Motor neuron (in vitro differentiated cells): Measurements from ENCODE around the gene PLD4. TPM values are rescaled to one million over a fixed set of nuclear protein-coding genes. Genes with fewer than 3 reads are reported as not detected.
A peak's percentile ranks its signal among the peaks of the same experiment; 100 is the strongest.
"Not testable (repeated sequence)": the region's sequence is repeated elsewhere in the genome, so short reads cannot be mapped to it uniquely, and the experiment has no call there.

Experiments
- ATAC-seq, 8 experiments: fragments of 200-7000 bp; cut with Tn5 transposase; replicated peaks in 6 of 8; 2 replicates each; pipeline ENCODE4 v1.8.0; 2021; ENCODE audit warnings: mild to moderate bottlenecking in 8 of 8, moderate library complexity in 8 of 8
- H3K27ac ChIP-seq, 2 donors: fragments of 250-450 bp; sonication (Bioruptor Pico); 2 replicates each; pipeline ENCODE4 v1.9.0; 2021; ENCODE audit warnings: antibody characterized with exemption in 2 of 2, mild to moderate bottlenecking in 2 of 2, moderate library complexity in 1 of 2
- H3K4me1 ChIP-seq, 2 donors: fragments of 250-450 bp; sonication (Bioruptor Pico); replicated peaks in 1 of 2; 2 replicates each; pipeline ENCODE4 v1.6.1; 2021; ENCODE audit warnings: antibody characterized with exemption in 2 of 2, mild to moderate bottlenecking in 2 of 2, moderate library complexity in 1 of 2
- H3K4me3 ChIP-seq, 5 donors: fragments of 250-450 bp; sonication (Bioruptor Pico); 2 replicates each; pipeline ENCODE4 v1.9.0; 2021; ENCODE audit warnings: antibody characterized with exemption in 5 of 5, mild to moderate bottlenecking in 5 of 5, moderate library complexity in 4 of 5
- WGBS, 10 experiments: fragments of 450-650 bp; shearing (Covaris generic); methylation state at CpG; one replicate each; pipeline ENCODE4 v1.0.0; 2022; 5-methylcytosine and 5-hydroxymethylcytosine counted together
- in situ Hi-C, 9 experiments: fragments of 400-800 bp; cut with MboI; loops; one replicate each; pipeline ENCODE4 v1.15.0; 2021; ENCODE audit warnings: low sequenced_read_pairs in 9 of 9, low pct_unique_long_range_greater_than_20kb in 2 of 9; ENCODE audit not compliant: unreplicated experiment in 9 of 9
- total RNA-seq, 8 experiments: library from RNA; unstranded; fragments of 300-600 nt; gene quantifications; 2 replicates each; pipeline versions ENCODE4 v1.2.3 to v1.2.4, GENCODE V29; 2022

Gene PLD4
- total RNA-seq, 8 experiments from 2014 or later: 0.09 to 1.1 (median 0.41) TPM

DNA sequence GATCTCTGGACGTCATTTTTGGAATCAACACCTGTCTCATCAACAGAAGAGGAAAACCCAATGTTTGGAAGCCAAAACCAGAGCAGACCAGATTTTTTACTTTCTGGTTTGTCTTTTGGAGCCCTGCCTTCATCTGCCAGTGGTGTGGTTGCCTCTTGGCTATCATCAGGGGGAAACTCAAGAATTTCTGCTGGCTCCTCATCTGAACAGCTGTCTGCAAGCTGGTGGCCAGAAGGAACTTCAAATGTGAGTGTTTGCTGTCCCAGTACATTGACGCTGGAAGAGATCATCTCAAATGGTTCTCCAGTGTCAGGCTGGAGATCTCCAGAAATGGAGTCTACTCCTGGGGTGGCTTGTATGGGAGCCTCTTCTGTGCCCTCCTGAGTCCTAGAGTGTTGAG, 13.8 kb downstream of the PLD4 start:
- in situ Hi-C loops: no loop called here

DNA sequence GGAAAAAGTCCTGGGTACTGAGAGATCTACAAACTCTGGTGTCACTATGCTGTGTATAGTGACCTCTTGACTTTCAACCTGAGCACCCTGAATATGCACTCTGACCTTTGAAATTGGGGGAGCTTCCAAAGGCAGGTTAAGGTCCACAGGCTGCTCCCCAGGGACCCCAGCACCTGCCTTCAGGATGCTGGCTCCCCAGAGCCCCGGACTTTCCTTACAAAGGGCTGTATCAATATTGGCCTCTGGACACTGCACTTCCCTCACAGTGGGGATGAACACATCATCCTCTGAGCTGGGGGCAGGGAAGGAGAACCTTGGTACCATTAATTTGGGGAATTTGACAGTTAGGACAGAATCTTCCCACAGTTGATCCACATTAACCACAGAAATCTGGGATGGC, 14.3 kb downstream of the PLD4 start:
- H3K4me1 ChIP-seq: peaks cover 0 to 5% of the 10 kb centered on the region in 2 donors
- in situ Hi-C loops: no loop called here

More for the DNA sequence above, 13.8 kb downstream of the PLD4 start:
- Histone ChIP-seq H3K4me3 (no peak overlapping the region), H3K4me1 (peaks cover 0 to 5% of the 10 kb centered on the region in 2 donors), H3K27ac (no peak overlapping the region)
- WGBS, 10 experiments: 0 to 72% (median 39%) methylated on average over 1 to 2 of the region's 2 CpGs; no CpG with 5 or more reads in 4 of the 10 experiments
- no peak for ATAC-seq

GRCh38 chr14:104939666-104940410, 15.2 kb downstream of the PLD4 start:
- in situ Hi-C loops: no loop called here
- no peak overlapping the region for H3K4me3 ChIP-seq
- 0 to 85% (median 25%) methylated on average over 1 to 4 of the region's 11 CpGs; no CpG with 5 or more reads in 3 of the 10 experiments for WGBS, 10 experiments
- no peak for ATAC-seq
- H3K27ac ChIP-seq: no peak overlapping the region
- H3K4me1 ChIP-seq: no peaks in the 10 kb centered on the region

More for the DNA sequence above, 14.3 kb downstream of the PLD4 start:
- WGBS, 10 experiments: 83 to 100% methylated on average over 1 of the region's 1 CpG; no CpG with 5 or more reads in 8 of the 10 experiments
- Histone ChIP-seq H3K27ac (no peak overlapping the region), H3K4me3 (no peak overlapping the region)
- ATAC-seq: no peak

- in situ Hi-C loops: no loop called here
- Histone ChIP-seq H3K4me3 (no peak overlapping the region), H3K27ac (no peak overlapping the region), H3K4me1 (no peaks in the 10 kb centered on the region)
- ATAC-seq: peak in 1 of 8 experiments; percentile 70
- WGBS, 10 experiments: 25 to 60% (median 33%) methylated on average over 1 to 3 of the region's 3 CpGs; no CpG with 5 or more reads in 3 of the 10 experiments
These were observed 16.0 kb downstream of the PLD4 start for GRCh38 chr14:104940526-104941150.

- no peak for ATAC-seq
- WGBS, 10 experiments: 33 to 100% (median 80%) methylated on average over 1 to 9 of the region's 26 CpGs; no CpG with 5 or more reads in 4 of the 10 experiments
- Histone ChIP-seq H3K4me1 (no peaks in the 10 kb centered on the region), H3K27ac (no peak overlapping the region), H3K4me3 (no peak overlapping the region)
- in situ Hi-C loops: no loop called here
These were observed 17.1 kb downstream of the PLD4 start for GRCh38 chr14:104941508-104942365.

DNA sequence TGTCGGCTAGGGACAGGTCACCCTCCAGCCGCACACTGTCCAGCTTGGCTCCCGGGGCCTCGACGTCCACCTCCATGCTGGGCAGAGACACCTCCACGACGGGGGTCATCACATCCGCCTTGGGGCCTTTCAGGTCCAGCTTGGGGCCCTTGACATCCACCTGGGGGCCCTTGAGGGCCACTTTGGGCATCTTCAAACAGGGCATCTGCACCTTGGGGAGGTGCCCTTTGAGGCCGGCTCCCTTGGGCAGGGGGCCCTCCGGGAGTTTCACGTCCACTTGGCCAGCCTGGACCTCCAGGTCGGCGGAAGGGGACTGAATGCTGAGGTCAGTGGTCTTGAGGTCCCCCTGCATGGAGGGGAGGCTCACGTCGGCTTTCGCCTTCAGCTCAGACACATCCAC, 17.9 kb downstream of the PLD4 start:
- ATAC-seq: no peak
- H3K27ac ChIP-seq: no peak overlapping the region
- H3K4me1 ChIP-seq: no peaks in the 10 kb centered on the region
- 100% methylated on average over 1 to 3 of the region's 16 CpGs; no CpG with 5 or more reads in 8 of the 10 experiments for WGBS, 10 experiments
- no peak overlapping the region for H3K4me3 ChIP-seq
- in situ Hi-C loops: no loop called here

DNA sequence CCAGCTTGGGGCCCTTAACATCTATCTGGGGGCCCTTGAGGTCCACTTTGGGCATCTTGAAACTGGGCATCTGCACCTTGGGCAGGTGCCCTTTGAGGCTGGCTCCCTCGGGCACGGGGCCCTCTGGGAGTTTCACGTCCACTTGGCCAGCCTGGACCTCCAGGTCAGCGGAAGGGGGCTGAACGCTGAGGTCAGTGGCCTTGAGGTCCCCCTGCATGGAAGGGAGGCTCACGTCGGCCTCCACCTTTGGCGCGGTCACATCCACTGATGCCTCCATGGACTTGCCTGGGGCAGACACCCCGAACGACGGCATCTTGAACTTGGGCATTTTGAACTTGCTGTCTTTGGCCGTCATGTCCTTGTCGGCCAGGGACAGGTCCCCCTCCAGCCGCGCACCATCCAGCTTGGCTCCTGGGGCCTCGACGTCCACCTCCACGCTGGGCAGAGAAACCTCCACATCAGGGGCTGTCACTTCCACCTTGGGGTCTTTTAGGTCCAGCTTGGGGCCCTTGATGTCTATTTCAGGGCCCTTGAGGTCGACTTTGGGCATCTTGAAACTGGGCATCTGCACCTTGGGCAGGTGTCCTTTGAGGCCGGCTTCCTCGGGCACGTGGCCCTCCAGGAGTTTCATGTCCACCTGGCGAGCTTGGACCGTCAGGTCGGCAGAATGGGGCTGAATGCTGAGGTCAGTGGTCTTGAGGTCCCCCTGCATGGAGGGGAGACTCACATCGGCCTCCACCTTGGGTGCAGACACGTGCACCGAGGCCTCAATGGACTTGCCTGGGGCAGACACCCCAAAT, 18.7 kb downstream of the PLD4 start:
- H3K4me3 ChIP-seq, H3K4me1 ChIP-seq, H3K27ac ChIP-seq, ATAC-seq, in situ Hi-C loops: not testable (repeated sequence)
- WGBS, 10 experiments: 58 to 78% (median 73%) methylated on average over 3 to 11 of the region's 29 CpGs; no CpG with 5 or more reads in 7 of the 10 experiments

GRCh38 chr14:104944016-104944308, 19.3 kb downstream of the PLD4 start:
- ATAC-seq, H3K4me3 ChIP-seq, H3K4me1 ChIP-seq, in situ Hi-C loops, H3K27ac ChIP-seq: not testable (repeated sequence)
- 40 to 100% (median 63%) methylated on average over 1 to 4 of the region's 6 CpGs; no CpG with 5 or more reads in 7 of the 10 experiments for WGBS, 10 experiments

DNA sequence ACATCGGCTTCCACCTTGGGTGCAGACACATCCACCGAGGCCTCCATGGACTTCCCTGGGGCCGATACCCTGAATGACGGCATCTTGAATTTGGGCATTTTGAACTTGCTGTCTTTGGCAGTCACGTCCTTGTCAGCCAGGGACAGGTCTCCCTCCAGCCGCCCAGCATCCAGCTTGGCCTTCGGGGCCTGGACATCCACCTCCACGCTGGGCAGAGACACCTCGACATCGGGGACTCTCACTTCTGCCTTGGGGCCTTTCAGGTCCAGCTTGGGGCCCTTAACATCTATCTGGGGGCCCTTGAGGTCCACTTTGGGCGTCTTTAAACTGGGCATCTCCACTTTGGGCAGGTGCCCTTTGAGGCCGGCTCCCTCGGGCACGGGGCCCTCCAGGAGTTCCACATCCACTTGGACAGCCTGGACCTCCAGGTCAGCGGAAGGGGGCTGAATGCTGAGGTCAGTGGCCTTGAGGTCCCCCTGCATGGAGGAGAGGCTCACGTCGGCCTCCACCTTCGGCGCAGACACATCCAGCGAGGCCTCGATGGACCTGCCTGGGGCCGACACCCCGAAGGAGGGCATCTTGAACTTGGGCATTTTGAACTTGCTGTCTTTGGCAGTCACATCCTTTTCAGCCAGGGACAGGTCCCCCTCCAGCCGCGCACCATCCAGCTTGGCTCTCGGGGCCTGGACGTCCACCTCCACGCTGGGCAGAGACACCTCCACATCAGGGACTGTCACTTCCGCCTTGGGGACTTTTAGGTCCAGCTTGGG, 19.9 kb downstream of the PLD4 start:
- ATAC-seq, H3K4me3 ChIP-seq, H3K4me1 ChIP-seq, H3K27ac ChIP-seq, in situ Hi-C loops: not testable (repeated sequence)
- 20 to 90% (median 53%) methylated on average over 1 to 3 of the region's 29 CpGs; no CpG with 5 or more reads in 6 of the 10 experiments for WGBS, 10 experiments

- H3K4me1 ChIP-seq, ATAC-seq, in situ Hi-C loops, H3K27ac ChIP-seq, H3K4me3 ChIP-seq: not testable (repeated sequence)
- 75% methylated on average over 11 of the region's 20 CpGs; no CpG with 5 or more reads in 9 of the 10 experiments for WGBS, 10 experiments
These were observed 20.6 kb downstream of the PLD4 start for GRCh38 chr14:104945266-104945665.

GRCh38 chr14:104945986-104946965, 21.6 kb downstream of the PLD4 start:
- H3K4me1 ChIP-seq, H3K27ac ChIP-seq, ATAC-seq, in situ Hi-C loops, H3K4me3 ChIP-seq: not testable (repeated sequence)
- no CpG with 5 or more reads among the region's 43 CpGs for WGBS, 10 experiments
